NCI-H2107 treated with DMSO at 0.1 percent for 48 hours (cell line): ENCODE results near the gene NDUFV1.
"Not testable (repeated sequence)": the region's sequence is repeated elsewhere in the genome, so short reads cannot be mapped to it uniquely, and the experiment has no call there.

Experiments used
- DNase-seq: peaks from one replicate; lab custom pipeline; 2025; ENCODE audit not compliant: unreplicated experiment; lab: John Stamatoyannopoulos, UW

Gene NDUFV1

DNA sequence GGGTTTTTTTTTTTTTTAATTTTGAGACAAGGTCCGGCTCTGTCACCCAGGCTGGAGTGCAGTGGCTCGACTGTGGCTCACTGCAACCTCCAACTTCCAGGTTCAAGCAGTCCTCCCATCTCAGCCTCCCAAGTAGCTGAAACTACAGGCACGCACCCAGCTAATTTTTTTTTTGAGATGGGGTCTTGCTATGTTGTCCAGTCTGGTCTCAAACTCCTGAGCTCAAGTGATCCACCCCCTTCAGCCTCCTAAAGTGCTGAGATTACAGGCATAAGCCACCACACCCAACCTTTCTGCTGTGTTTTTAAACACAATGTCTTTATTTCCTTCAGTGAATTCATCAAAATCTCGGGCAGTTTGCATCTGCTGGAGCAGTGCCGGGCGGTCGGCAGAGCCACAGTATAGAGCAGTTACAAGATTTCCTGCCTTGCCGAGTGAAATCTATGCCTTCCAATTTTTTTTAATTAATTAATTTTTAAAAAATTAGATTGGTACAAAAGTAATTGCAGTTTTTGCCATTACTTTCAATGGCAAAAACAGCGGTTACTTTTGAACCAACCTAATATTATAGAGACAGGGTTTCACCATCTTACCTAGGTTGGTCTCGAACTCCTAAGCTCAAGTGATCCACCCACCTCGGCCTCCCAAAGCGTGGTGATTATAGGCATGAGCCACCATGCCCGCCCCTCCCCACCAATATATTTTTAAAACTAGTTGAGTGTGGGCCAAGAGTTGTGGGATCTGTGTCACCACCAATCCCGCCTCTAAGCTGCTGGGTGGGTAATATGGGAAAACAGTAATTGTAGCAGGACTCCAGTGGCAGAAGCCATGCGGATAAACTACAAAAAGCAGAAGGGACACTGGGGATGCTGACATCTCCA, 46.5 kb downstream of the NDUFV1 start:
- DNase-seq, result no peak

GRCh38 chr11:67654225-67654624, 47.5 kb downstream of the NDUFV1 start:
- DNase-seq, result no peak

- DNase-seq, result no peak
Observed at GRCh38 chr11:67656278-67656922, 49.7 kb downstream of the NDUFV1 start.

GRCh38 chr11:67657300-67657699, 50.6 kb downstream of the NDUFV1 start:
- DNase-seq, result no peak

- DNase-seq, result not testable (repeated sequence)
Observed at GRCh38 chr11:67659651-67660165, 53.0 kb downstream of the NDUFV1 start.

GRCh38 chr11:67660752-67661151, 54.0 kb downstream of the NDUFV1 start:
- DNase-seq, result not testable (repeated sequence)
